GM12878 (cell line): ENCODE data around the gene PALS2. TPM values are rescaled to one million over a fixed set of nuclear protein-coding genes. Genes with fewer than 3 reads are reported as not detected.

Experiments
- BRCA1 ChIP-seq: IDR thresholded peaks from 2 replicates; pipeline ENCODE4 v1.6.1; 2011; ENCODE audit warnings: low read depth, low read length, improper control_type of control experiment
- MEF2A ChIP-seq: IDR thresholded peaks from 2 replicates; pipeline ENCODE4 v1.6.1; 2011; ENCODE audit warnings: low read depth, mild to moderate bottlenecking, low read length, moderate library complexity; ENCODE audit not compliant: insufficient read depth
- ZNF24 ChIP-seq: fragments of 450-650 bp; IDR thresholded peaks from 2 replicates; pipeline ENCODE4 v1.6.1; 2017; ENCODE audit warnings: antibody characterized with exemption, mild to moderate bottlenecking
- polyA plus RNA-seq, 11 experiments: library from polyadenylated mRNA; depleted of rRNA in 4 of 11; unstranded in 6 of 11; stranded (reverse) in 5 of 11; fragments of >200 nt; fragmentation: Nextera tagmentation in 4 of 11; fragmentation: Illumina TruSeq in 1 of 11; extraction: Ambion mirVana in 4 of 11; extraction: Trizol in 1 of 11; gene quantifications; 1 replicate in 1 of 11; 2 replicates in 10 of 11; pipeline versions ENCODE4 v1.2.1 to v1.2.3, GENCODE V29; 2011 to 2016; ENCODE audit warnings: inconsistent platforms in 2 of 11, missing spikeins in 2 of 11, low read depth in 1 of 11
- small RNA-seq: library from RNA; depleted of rRNA; stranded (forward); fragments of <200 nt; gene quantifications from one replicate; pipeline ENCODE3, GENCODE V24; 2014
- total RNA-seq, 4 experiments: library from RNA; depleted of rRNA in 3 of 4; stranded (reverse); fragments of >200 nt in 3 of 4; fragmentation: Illumina TruSeq in 1 of 4; extraction: Trizol in 1 of 4; gene quantifications; 2 replicates each; pipeline versions ENCODE4 v1.2.1 to v1.2.3, GENCODE V29; 2013 to 2021
- TF ChIP-seq, protein P1 (sequence below): fragments of 450-650 bp; IDR thresholded peaks from 2 replicates; pipeline ENCODE4 v1.6.1; 2017; ENCODE audit warnings: low read depth, mild to moderate bottlenecking, moderate library complexity

The PALS2 gene
- total and polyA plus RNA-seq, 10 of the 15 experiments (the other 5 are each of a cell fraction or from before 2014, with no cell fraction given) = 10.7 to 53.5 (median 20.1) TPM

GRCh38 chr7:24622646-24623182, 49.5 kb downstream of the PALS2 start (continued):
- TF ChIP-seq, protein P1, sequence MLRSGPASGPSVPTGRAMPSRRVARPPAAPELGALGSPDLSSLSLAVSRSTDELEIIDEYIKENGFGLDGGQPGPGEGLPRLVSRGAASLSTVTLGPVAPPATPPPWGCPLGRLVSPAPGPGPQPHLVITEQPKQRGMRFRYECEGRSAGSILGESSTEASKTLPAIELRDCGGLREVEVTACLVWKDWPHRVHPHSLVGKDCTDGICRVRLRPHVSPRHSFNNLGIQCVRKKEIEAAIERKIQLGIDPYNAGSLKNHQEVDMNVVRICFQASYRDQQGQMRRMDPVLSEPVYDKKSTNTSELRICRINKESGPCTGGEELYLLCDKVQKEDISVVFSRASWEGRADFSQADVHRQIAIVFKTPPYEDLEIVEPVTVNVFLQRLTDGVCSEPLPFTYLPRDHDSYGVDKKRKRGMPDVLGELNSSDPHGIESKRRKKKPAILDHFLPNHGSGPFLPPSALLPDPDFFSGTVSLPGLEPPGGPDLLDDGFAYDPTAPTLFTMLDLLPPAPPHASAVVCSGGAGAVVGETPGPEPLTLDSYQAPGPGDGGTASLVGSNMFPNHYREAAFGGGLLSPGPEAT = peak; percentile 53; the same call in 1 of the 2 replicates
- TF ChIP-seq MEF2A (peak; percentile 83), ZNF24 (0 out of 2 replicates have a peak, but pooled peaks have one; percentile 39), BRCA1 (no peak)

Small RNA genes within 50 kb of the gene (small RNA-seq; reads per million reads assigned to genes)
- gene RNU6-1103P (not detected), gene SUMO2P14 (not detected)

Other genes starting within 250 kb of the PALS2 start
- 140 and 149 TPM in 2 replicates for gene GSDME, start 184.0 kb downstream of the PALS2 start, total RNA-seq (2014; rRNA removed)
- 95.2 and 96.2 TPM in 2 replicates for gene GSDME, start 184.0 kb downstream of the PALS2 start, total RNA-seq (2014; rRNA removed; fragmentation: Illumina TruSeq; extraction: Trizol)
- gene GSDME, start 184.0 kb downstream of the PALS2 start, total RNA-seq (2021) = 114 and 116 TPM in 2 replicates
- gene GSDME, start 184.0 kb downstream of the PALS2 start, polyA plus RNA-seq (2011; rRNA removed) = 19.7 and 23.7 TPM in 2 replicates
- 141 and 143 TPM in 2 replicates for gene GSDME, start 184.0 kb downstream of the PALS2 start, polyA plus RNA-seq (2014; fragmentation: Illumina TruSeq; extraction: Trizol)
- gene GSDME, start 184.0 kb downstream of the PALS2 start, polyA plus RNA-seq (2014; fragmentation: Nextera tagmentation; extraction: Ambion mirVana) = 10 to 100 TPM; 62.5 to 83.7 TPM
- gene GSDME, start 184.0 kb downstream of the PALS2 start, polyA plus RNA-seq (2014; rRNA removed) = 128 and 141 TPM in 2 replicates
- gene GSDME, start 184.0 kb downstream of the PALS2 start, polyA plus RNA-seq (2016; fragmentation: Nextera tagmentation; extraction: Ambion mirVana) = 100 to 1,000 TPM; 242 to 245 TPM